HPDE6-E6E7 (cell line): Measurements from ENCODE around the gene CLCN7.
"Not testable (repeated sequence)": the region's sequence is repeated elsewhere in the genome, so short reads cannot be mapped to it uniquely, and the experiment has no call there.

Source experiments
- DNase-seq: peaks from one replicate; pipeline ENCODE4 v3.0.0; 2011; ENCODE audit warnings: missing footprints; ENCODE audit errors: extremely low spot score

The CLCN7 gene

DNA sequence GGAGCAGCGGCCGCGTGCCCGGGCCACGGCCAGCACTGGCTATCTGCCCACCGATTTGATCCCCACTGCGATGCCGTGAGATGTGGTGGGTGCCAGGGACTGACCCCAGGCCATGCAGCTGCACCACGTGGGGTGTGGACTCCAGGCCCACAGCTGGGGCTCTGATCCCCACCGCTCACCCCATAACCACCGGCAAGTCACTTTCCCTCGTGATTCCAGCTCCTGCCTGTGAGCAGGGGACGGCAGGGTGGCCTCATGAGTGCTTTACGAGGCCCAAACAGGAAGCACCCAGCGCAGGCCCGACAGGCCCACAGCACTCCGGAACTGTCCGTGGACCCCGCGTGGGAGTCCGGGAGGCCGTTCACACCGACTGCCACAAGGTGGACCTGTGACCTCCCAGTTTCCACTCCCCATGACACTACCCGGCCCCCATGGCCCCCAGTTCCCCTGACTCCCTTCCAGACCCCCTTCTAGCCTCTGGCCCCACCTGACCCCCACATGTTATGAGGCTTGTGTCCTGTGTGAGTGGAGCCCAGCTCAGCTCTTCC lies 13.3 kb upstream of the CLCN7 start:
- no peak for DNase-seq

- no peak for DNase-seq
Measured at GRCh38 chr16:1487395-1488053, 12.7 kb upstream of the CLCN7 start.

DNA sequence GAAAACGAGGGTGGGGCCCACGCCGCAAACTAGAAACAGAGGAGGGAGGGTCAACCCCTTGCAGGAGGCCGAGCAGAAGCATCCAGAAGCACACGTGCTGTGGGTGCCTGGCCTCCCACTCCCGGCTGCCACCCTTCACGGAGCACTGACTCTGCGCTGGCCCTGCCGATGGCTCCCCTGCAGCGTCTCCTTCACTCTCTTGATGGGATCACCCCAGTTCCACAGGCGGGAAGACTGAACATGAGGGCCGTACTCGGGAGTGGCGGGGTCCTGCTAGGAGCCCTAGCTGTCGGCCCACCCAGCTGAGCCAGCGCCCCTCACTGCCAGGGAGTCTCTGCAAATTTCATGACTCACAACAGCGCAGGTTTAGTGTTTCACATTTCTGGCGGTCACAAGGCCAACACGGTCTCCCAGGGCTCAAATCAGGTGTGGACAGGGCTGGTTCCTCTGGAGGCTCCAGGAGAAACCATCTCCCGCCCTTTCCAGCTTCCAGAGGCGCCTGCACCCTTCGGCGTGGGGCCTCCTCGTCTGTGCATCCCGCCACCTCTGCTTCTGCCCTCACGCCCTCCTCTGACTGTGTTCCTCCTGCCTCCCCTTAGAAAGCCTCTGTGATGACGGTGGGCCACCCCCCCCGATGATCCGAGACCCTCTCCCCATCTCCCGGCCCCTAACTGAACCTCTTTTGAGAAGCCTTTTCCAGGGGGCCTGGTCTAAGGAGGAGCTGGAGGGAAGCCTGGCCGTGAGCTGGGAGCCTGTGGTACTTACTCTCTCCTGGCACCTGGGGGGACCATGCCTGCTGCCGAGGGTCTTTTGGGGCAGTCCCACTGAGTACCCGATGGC lies 11.9 kb upstream of the CLCN7 start:
- no peak for DNase-seq

GRCh38 chr16:1485847-1486496 lies 11.1 kb upstream of the CLCN7 start:
- no peak for DNase-seq

DNA sequence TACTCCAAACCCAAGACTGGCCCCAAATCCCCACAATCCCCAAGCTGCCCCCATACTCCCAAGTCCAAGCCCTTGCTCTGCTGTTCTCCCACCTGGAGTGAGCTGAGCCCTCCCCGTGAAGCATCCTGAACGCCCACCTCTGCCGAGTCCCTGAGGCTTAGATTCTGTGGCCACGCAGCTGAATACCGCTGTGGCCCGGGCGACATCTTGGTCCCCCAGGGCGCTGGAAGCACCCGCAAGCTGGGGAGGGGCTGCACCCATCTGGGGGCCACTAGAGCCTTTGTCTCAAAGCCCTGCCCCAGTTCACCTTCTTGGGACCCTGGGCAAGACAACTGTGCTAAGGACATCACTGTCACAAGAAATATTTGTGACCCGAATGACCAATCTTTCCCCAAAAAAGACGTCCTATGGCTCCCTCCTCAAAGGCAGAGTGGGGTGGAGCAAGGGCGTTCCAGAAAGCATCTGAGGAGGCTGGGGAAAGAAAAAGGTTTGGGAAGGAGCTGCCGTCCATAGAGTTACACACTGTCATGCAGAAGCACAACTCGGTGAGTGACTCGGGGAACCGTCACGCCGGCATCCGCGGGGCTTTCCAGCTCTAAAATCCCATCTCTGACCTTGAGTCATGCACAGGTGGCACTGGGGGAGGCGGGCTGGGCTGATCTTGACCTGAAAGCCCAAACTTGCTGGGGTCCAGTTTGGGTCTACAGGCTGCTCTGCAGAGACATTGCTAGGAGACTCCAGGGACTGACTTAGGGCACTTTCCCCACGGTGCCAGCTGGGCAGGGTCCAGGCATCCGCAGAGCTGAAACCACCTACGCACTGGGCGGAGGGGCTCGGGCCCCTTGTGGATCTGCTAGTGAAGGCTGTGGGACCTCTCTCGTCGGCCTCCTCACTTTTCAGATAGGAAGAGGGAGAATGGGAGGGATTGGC lies 7.3 kb upstream of the CLCN7 start:
- DNase-seq, result peak; percentile 94

- not testable (repeated sequence) for DNase-seq
Measured at GRCh38 chr16:1478937-1479336, 4.1 kb upstream of the CLCN7 start.

DNA sequence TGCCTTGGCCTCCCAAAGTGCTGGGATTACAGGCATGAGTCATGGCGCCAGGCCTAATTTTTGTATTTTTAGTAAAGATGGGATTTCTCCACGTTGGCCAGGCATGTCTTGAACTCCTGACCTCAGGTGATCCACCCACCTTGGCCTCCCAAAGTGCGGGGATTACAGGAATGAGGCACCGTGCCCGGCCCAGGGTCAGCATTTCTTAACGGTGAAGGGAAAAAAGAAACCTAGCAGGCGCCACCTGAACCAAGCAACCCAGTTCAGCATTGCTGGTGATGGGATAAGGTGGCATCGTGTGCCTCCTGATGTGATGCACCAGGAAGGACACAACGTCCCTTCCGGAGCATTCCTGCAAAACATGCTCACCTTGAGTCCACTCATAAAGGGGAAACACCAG lies 2.2 kb upstream of the CLCN7 start:
- no peak for DNase-seq

DNA sequence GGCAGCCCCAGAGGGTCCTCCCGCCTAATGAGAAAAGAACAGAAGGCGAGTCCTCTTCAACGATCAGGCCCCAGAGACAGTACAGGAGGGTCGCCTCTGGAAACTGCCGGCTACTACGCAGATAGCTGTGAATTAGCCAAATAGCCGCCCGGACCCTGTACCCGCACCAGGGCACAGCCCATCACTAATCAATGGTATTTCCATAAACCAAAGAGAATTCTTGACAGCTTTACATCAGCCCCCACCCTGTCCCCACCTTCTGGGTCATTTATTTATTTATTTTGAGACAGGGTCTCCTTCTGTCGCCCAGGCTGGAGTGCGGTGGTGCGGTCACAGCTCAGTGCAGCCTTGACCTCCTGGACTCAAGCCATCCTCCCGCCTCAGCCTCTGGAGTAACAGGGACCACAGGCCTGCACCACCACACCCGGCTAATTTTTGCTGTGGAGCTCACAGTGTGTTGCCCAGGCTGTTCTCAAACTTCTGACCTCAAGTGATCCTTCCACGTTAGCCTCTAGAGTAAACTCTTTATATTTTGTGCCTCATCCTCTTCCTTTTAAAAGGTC lies 805 bp upstream of the CLCN7 start:
- DNase-seq, result no peak

- DNase-seq, result no peak
Measured at GRCh38 chr16:1474082-1474795, 589 bp downstream of the CLCN7 start.

GRCh38 chr16:1472974-1473373 lies 1.9 kb downstream of the CLCN7 start:
- DNase-seq, result no peak

- DNase-seq, result no peak
Measured at GRCh38 chr16:1471569-1472194, 3.1 kb downstream of the CLCN7 start.

GRCh38 chr16:1470481-1471251 lies 4.2 kb downstream of the CLCN7 start:
- no peak for DNase-seq

DNA sequence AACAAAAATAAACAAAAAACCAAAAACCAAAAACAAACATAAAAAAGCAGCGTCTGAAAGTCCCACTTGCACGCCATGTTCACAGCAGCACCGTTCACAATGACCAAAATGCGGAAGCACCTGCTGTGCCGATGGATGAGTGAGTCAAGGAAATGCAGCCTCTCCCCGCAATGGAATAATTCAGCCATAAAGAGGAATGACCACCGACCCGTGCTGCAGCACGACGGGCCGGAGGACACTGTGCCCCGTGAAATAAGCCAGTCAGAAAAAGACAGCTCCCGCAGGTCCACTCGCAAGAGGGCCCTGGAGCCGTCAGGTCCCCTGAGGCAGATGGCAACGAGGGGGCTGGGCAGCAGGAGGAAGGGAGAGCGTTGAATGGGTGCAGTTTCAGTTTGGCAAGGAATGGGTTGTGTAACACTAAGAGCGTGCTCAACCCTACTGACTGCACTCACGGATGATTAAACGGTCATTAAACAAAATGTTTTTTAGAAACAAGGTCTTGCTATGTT lies 5.1 kb downstream of the CLCN7 start:
- no peak for DNase-seq

GRCh38 chr16:1469141-1469540 lies 5.7 kb downstream of the CLCN7 start:
- not testable (repeated sequence) for DNase-seq

DNA sequence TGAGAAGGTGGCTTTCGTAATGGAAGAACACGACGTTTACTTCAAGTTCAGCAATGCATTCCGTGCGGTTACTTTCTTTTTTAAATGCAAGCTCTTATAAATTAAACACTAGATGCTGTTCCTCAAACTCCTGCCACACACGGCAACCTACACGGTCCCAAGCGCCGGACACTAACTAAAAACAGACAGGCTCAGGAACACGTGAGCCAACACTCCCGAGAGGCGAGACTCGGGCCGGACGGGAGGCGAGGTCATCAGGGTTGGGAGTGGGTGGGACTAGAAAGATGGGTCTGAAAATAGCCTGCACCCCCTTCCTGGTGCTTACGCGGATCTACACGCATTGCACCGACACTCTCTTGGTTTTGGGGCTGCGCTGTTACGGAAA lies 6.4 kb downstream of the CLCN7 start:
- DNase-seq, result no peak

DNA sequence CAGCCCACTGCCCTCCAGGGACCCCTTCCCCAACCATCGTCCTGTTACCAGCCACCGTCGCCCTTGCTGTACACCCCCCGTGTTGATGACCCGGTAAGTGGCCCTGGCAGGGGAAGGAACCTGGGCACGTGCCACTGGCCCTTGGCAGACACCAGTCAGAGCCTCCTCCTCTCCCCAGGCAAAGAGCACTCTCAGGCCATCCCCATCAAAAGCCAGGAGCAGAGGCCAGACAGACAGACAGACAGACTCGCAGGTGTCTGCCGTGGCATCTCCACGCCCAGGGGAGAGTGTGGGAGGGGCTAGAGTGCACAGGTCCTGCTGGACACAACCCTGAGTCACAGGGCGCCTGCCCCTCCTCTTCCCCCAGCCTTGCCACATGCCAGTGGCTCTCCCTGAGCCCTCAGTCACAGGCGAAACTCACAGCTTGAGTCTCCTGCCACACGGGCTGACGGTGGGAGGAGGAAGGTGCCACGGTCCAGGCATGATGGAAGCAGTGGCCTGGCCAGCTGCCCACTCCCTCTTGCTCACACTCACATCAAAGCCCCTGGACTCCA lies 7.8 kb downstream of the CLCN7 start:
- DNase-seq, result no peak

GRCh38 chr16:1466054-1466453 lies 8.8 kb downstream of the CLCN7 start:
- DNase-seq, result no peak

DNA sequence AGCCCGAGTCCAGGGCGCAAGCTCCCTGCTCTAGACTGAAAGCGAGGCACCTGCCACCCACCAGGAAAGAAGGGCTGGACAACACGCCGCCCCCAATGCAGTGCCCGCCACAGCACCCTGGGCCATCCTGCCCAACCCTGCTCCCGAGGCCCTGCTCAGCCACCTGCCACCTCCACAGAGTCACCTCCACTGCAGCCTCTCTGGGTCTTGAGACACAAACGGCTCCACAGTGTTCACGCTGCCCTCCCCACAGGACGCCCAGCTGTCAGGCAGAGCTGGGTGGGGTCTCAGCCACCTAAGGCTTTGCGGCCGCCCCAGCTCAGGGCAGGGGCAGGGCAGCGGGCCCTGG lies 9.3 kb downstream of the CLCN7 start:
- DNase-seq, result no peak
